HepG2 (cell line): Measurements from ENCODE around the gene MAML1. TPM values are rescaled to one million over a fixed set of nuclear protein-coding genes. Genes with fewer than 3 reads are reported as not detected.

Experiments
- ARID3A ChIP-seq: IDR thresholded peaks from 2 replicates; pipeline ENCODE4 v1.6.1; 2012; ENCODE audit warnings: low read depth, low read length, improper control_type of control experiment
- ELF4 ChIP-seq: sonication (generic); formaldehyde crosslinking; IDR thresholded peaks from 2 replicates; pipeline ENCODE4 v1.5.0; 2020; ENCODE audit warnings: missing genetic modification reagents, mild to moderate bottlenecking, moderate library complexity, borderline replicate concordance
- EP300 ChIP-seq, 3 experiments: sonication (generic) in 1 of 3; formaldehyde crosslinking in 1 of 3; IDR thresholded peaks; 2 replicates each; pipeline versions ENCODE4 v1.5.1 to v1.6.1; 2011 to 2020; ENCODE audit warnings: low read depth in 2 of 3, low read length in 2 of 3, borderline replicate concordance in 1 of 3, improper control_type of control experiment in 1 of 3, mild to moderate bottlenecking in 1 of 3, missing genetic modification reagents in 1 of 3, moderate library complexity in 1 of 3
- HHEX ChIP-seq: IDR thresholded peaks from 2 replicates; pipeline ENCODE4 v1.6.1; 2016; ENCODE audit warnings: control low read depth
- IKZF1 ChIP-seq: fragments of 450-650 bp; IDR thresholded peaks from 2 replicates; pipeline ENCODE4 v1.7.1; 2016
- MEF2D ChIP-seq: sonication (generic); formaldehyde crosslinking; IDR thresholded peaks from 2 replicates; pipeline ENCODE4 v1.5.1; 2020; ENCODE audit warnings: mild to moderate bottlenecking, missing genetic modification reagents
- NAIF1 ChIP-seq: sonication (generic); formaldehyde crosslinking; IDR thresholded peaks from 2 replicates; pipeline ENCODE4 v1.5.0; 2020; ENCODE audit warnings: mild to moderate bottlenecking, missing genetic modification reagents, borderline replicate concordance
- SIN3A ChIP-seq: IDR thresholded peaks from 2 replicates; pipeline ENCODE4 v1.6.1; 2011; ENCODE audit warnings: low read depth, mild to moderate bottlenecking, control low read depth, low read length, borderline replicate concordance
- SMC3 ChIP-seq: IDR thresholded peaks from 2 replicates; pipeline ENCODE4 v1.6.1; 2011; ENCODE audit warnings: low read length, improper control_type of control experiment
- ZEB1 ChIP-seq: IDR thresholded peaks from 2 replicates; pipeline ENCODE4 v1.6.1; 2012; ENCODE audit warnings: mild to moderate bottlenecking, low read depth, inconsistent platforms; ENCODE audit not compliant: insufficient replicate concordance
- ZNF530 ChIP-seq: sonication (generic); formaldehyde crosslinking; IDR thresholded peaks from 2 replicates; pipeline ENCODE4 v1.5.0; 2020; ENCODE audit warnings: low read depth, mild to moderate bottlenecking, missing genetic modification reagents
- ZNF563 ChIP-seq: sonication (generic); formaldehyde crosslinking; IDR thresholded peaks from 2 replicates; pipeline ENCODE4 v1.8.0; 2022; ENCODE audit warnings: mild to moderate bottlenecking, moderate library complexity, missing genetic modification reagents
- ZNF577 ChIP-seq: sonication (generic); formaldehyde crosslinking; IDR thresholded peaks from 2 replicates; pipeline ENCODE4 v1.4.0; 2020; ENCODE audit warnings: mild to moderate bottlenecking, low read depth, missing genetic modification reagents, borderline replicate concordance
- ZNF768 ChIP-seq: sonication (generic); formaldehyde crosslinking; IDR thresholded peaks from 2 replicates; pipeline ENCODE4 v1.4.0; 2020; ENCODE audit warnings: missing genetic modification reagents
- ZNF777 ChIP-seq: sonication (generic); formaldehyde crosslinking; IDR thresholded peaks from 2 replicates; pipeline ENCODE4 v1.4.0; 2020; ENCODE audit warnings: missing genetic modification reagents
- ZNF83 ChIP-seq: sonication (generic); formaldehyde crosslinking; IDR thresholded peaks from 2 replicates; pipeline ENCODE4 v1.4.0; 2020; ENCODE audit warnings: missing genetic modification reagents, mild to moderate bottlenecking, borderline replicate concordance
- ZZZ3 ChIP-seq: sonication (generic); formaldehyde crosslinking; IDR thresholded peaks from 2 replicates; pipeline ENCODE4 v1.4.0; 2020; ENCODE audit warnings: missing genetic modification reagents, mild to moderate bottlenecking, borderline replicate concordance
- polyA plus RNA-seq, 8 experiments: library from polyadenylated mRNA; depleted of rRNA in 3 of 8; stranded (reverse) in 7 of 8; unstranded in 1 of 8; fragments of >200 nt; fragmentation: Illumina TruSeq in 4 of 8; extraction: Trizol in 4 of 8; gene quantifications; 2 replicates each; pipeline versions ENCODE4 v1.2.1 to v1.2.3, GENCODE V29; 2011 to 2016; ENCODE audit warnings: low read depth in 4 of 8, missing spikeins in 1 of 8, mixed read lengths in 1 of 8; ENCODE audit not compliant: insufficient read depth in 1 of 8
- total RNA-seq, 5 experiments: library from RNA; depleted of rRNA; stranded (reverse); fragments of >200 nt; fragmentation: Illumina TruSeq; extraction: Trizol; gene quantifications; 2 replicates each; pipeline ENCODE4 v1.2.3, GENCODE V29; 2016; ENCODE audit warnings: low read depth in 1 of 5
- TF ChIP-seq, protein P1 (sequence below): sonication (generic); formaldehyde crosslinking; IDR thresholded peaks from 2 replicates; pipeline ENCODE4 v1.5.1; 2020; ENCODE audit warnings: mild to moderate bottlenecking, missing genetic modification reagents, moderate library complexity

The MAML1 gene
- total and polyA plus RNA-seq, 2 of the 13 experiments (the other 11 are each of a cell fraction or from before 2014, with no cell fraction given), result 10.0 to 10.8 TPM

DNA sequence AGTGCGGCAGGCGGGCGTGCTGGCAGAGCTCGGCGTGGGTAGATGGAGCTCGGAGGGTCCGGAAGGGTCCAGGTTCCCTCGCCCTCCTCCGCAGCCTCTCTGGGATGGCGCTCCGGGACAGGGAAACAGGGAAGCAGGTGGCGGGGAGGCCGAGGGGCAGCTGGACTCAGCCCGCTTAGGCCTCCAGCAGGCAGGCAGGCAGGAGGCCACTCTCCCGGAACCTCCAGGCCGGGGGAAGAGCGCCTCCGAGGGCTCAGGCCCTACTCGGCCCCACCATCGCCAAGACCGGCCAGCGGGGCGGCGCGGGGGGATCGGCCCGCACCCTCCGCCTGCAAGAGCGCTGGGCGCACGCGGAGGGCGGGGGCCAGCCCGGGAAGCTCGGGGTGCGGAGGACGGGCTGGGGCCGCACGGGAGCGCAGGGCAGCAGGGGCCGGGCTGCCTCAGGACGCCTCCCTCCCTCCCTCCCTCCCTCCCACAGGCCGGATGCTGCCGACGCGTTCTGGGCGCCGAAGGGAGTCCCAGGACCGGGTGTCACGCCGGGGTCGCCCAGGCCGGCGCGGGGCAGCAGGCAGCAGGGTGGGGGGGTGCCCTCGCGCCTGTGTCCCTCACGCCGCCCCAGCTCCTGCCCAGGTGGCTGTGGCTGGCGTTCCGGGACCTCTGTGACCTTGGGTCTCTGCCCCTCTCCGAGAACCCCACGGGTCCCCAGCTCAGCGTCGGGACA, 73.1 kb downstream of the MAML1 start (continued):
- no peak for TF ChIP-seq EP300 (IDR thresholded peaks at IDR 0.05; ENCODE audit: low read depth in 2 of 2, low read length in 2 of 2)
- TF ChIP-seq EP300 (CRISPR knock-in tag; IDR thresholded peaks at IDR 0.05; ENCODE audit: borderline replicate concordance), result no peak
- no peak for TF ChIP-seq ZZZ3
- 0 out of 2 replicates have a peak, but pooled peaks have one; percentile 45 for TF ChIP-seq MEF2D (CRISPR knock-in tag)
- no peak; the same call in 1 of the 2 replicates for TF ChIP-seq ZNF777 (CRISPR knock-in tag)
- TF ChIP-seq ARID3A, result no peak
- TF ChIP-seq SMC3, result no peak
- TF ChIP-seq NAIF1 (CRISPR knock-in tag), result no peak
- TF ChIP-seq ELF4 (CRISPR knock-in tag), result no peak
- TF ChIP-seq IKZF1, result no peak
- TF ChIP-seq, protein P1, sequence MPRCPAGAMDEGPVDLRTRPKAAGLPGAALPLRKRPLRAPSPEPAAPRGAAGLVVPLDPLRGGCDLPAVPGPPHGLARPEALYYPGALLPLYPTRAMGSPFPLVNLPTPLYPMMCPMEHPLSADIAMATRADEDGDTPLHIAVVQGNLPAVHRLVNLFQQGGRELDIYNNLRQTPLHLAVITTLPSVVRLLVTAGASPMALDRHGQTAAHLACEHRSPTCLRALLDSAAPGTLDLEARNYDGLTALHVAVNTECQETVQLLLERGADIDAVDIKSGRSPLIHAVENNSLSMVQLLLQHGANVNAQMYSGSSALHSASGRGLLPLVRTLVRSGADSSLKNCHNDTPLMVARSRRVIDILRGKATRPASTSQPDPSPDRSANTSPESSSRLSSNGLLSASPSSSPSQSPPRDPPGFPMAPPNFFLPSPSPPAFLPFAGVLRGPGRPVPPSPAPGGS (CRISPR knock-in tag), result 0 out of 2 replicates have a peak, but pooled peaks have one; percentile 14
- TF ChIP-seq SIN3A, result peak; percentile 50; the same call in 1 of the 2 replicates
- no peak for TF ChIP-seq ZNF577
- TF ChIP-seq HHEX, result no peak
- TF ChIP-seq ZNF83, result no peak; the same call in 1 of the 2 replicates
- peak; percentile 12; the same call in 1 of the 2 replicates for TF ChIP-seq ZNF768 (CRISPR knock-in tag)
- TF ChIP-seq ZEB1, result no peak
- no peak for TF ChIP-seq ZNF563 (CRISPR knock-in tag)
- no peak for TF ChIP-seq ZNF530 (CRISPR knock-in tag)
